Neuronal stem cell (in vitro differentiated cells): ENCODE results near the gene ADAMTSL1.

Source experiments
- DNase-seq: peaks from one replicate; pipeline ENCODE4 v3.0.0-alpha.2; 2013; ENCODE audit warnings: low spot score
- H2AFZ ChIP-seq: one replicate; pipeline ENCODE4 v1.6.1; 2013; ENCODE audit warnings: mild to moderate bottlenecking, low read length, inconsistent platforms
- H2AK5ac ChIP-seq: 2 replicates; pipeline ENCODE4 v1.6.1; 2013; ENCODE audit warnings: low read depth, mild to moderate bottlenecking, inconsistent platforms, low read length, moderate library complexity, mixed read lengths
- H2BK120ac ChIP-seq: 2 replicates; pipeline ENCODE4 v1.6.1; 2013; ENCODE audit warnings: low read depth, mild to moderate bottlenecking, inconsistent platforms, low read length, moderate library complexity, mixed read lengths
- H2BK12ac ChIP-seq: one replicate; pipeline ENCODE4 v1.6.1; 2013; ENCODE audit warnings: low read length, inconsistent platforms
- H2BK15ac ChIP-seq: 2 replicates; pipeline ENCODE4 v1.6.1; 2013; ENCODE audit warnings: mild to moderate bottlenecking, low read length, inconsistent platforms, mixed read lengths
- H2BK5ac ChIP-seq: one replicate; pipeline ENCODE4 v1.6.1; 2013; ENCODE audit warnings: inconsistent platforms, mild to moderate bottlenecking, low read length, moderate library complexity
- H3K14ac ChIP-seq: one replicate; pipeline ENCODE4 v1.6.1; 2013; ENCODE audit warnings: low read length, inconsistent platforms
- H3K18ac ChIP-seq: 2 replicates; pipeline ENCODE4 v1.6.1; 2013; ENCODE audit warnings: low read length, inconsistent platforms
- H3K23ac ChIP-seq: 2 replicates; pipeline ENCODE4 v1.6.1; 2013; ENCODE audit warnings: low read depth, mild to moderate bottlenecking, mixed read lengths, low read length, inconsistent platforms; ENCODE audit not compliant: poor library complexity
- H3K27ac ChIP-seq: replicated peaks from 3 replicates; pipeline ENCODE4 v1.5.1; 2013; ENCODE audit warnings: low read length, inconsistent platforms
- H3K27me3 ChIP-seq, 3 experiments: 2 replicates each; pipeline ENCODE4 v1.6.1; 2013; ENCODE audit warnings: low read length in 3 of 3, mild to moderate bottlenecking in 2 of 3, inconsistent platforms in 1 of 3, low read depth in 1 of 3, mixed read lengths in 1 of 3, moderate library complexity in 1 of 3; ENCODE audit not compliant: control insufficient read depth in 3 of 3, insufficient read depth in 3 of 3
- H3K36me3 ChIP-seq, 2 donors: replicated peaks in 1 of 2; 2 replicates each; pipeline ENCODE4 v1.6.1; 2013; ENCODE audit warnings: low read length in 2 of 2; ENCODE audit not compliant: control insufficient read depth in 2 of 2, insufficient read depth in 2 of 2
- H3K4ac ChIP-seq: 2 replicates; pipeline ENCODE4 v1.6.1; 2013; ENCODE audit warnings: inconsistent platforms, mild to moderate bottlenecking, low read length, moderate library complexity
- H3K4me1 ChIP-seq, 2 donors: 1 replicate in 1 of 2; 2 replicates in 1 of 2; pipeline ENCODE4 v1.6.1; 2013; ENCODE audit warnings: low read length in 2 of 2, low read depth in 1 of 2; ENCODE audit not compliant: control insufficient read depth in 2 of 2, insufficient read depth in 1 of 2
- H3K4me2 ChIP-seq: one replicate; pipeline ENCODE4 v1.6.1; 2013; ENCODE audit warnings: mild to moderate bottlenecking, low read length, inconsistent platforms; ENCODE audit not compliant: insufficient read depth, poor library complexity, severe bottlenecking
- H3K4me3 ChIP-seq, 2 donors: 2 replicates each; pipeline ENCODE4 v1.5.1; 2013; ENCODE audit warnings: low read length in 2 of 2, mild to moderate bottlenecking in 2 of 2, inconsistent platforms in 1 of 2, moderate library complexity in 1 of 2
- H3K79me1 ChIP-seq: one replicate; pipeline ENCODE4 v1.6.1; 2013; ENCODE audit warnings: low read depth, mild to moderate bottlenecking, inconsistent platforms, low read length, moderate library complexity
- H3K9ac ChIP-seq: one replicate; pipeline ENCODE4 v1.6.1; 2013; ENCODE audit warnings: mild to moderate bottlenecking, low read depth, low read length, inconsistent platforms; ENCODE audit not compliant: poor library complexity
- H3K9me3 ChIP-seq, 2 donors: replicated peaks in 1 of 2; 2 replicates each; pipeline versions ENCODE3 to v1.6.1; 2013; ENCODE audit warnings: low read length in 2 of 2, mild to moderate bottlenecking in 2 of 2, inconsistent platforms in 1 of 2, low read depth in 1 of 2, mixed read lengths in 1 of 2, moderate library complexity in 1 of 2; ENCODE audit not compliant: control insufficient read depth in 2 of 2, insufficient read depth in 1 of 2
- H4K8ac ChIP-seq: one replicate; pipeline ENCODE4 v1.6.1; 2013; ENCODE audit warnings: low read depth, mild to moderate bottlenecking, inconsistent platforms, low read length, moderate library complexity
- H4K91ac ChIP-seq: one replicate; pipeline ENCODE4 v1.6.1; 2013; ENCODE audit warnings: low read length, low read depth, mild to moderate bottlenecking, inconsistent platforms; ENCODE audit not compliant: poor library complexity
- WGBS, 2 donors: extraction: QIAGEN DNeasy Blood & Tissue Kit; methylation state at CpG; one replicate each; pipeline ENCODE4 v1.1.7; 2013; ENCODE audit warnings: missing lambda C conversion rate in 2 of 2, mixed read lengths in 1 of 2; ENCODE audit not compliant: insufficient read length in 2 of 2, insufficient replicate concordance in 1 of 2; ENCODE audit errors: extremely low coverage in 2 of 2; 5-methylcytosine and 5-hydroxymethylcytosine counted together

ADAMTSL1 gene

DNA sequence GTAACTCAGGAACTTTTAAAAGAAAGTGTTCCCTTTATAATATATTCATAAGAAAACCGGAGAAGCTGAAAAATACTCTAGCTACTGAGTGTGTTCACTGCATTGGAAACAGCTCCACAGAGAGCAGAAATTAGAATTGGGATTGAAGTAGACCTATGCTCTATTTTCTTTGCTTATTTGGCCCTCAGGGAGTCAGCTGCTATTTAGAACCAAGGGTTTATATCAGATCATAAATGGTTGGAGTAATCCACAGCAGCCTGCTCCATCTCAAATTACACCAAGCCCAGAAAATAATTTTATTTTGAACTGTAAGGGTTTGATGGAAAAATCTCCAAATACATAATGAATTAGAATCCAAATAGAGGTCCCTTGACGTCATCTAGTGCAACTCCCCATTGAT is 202.6 kb downstream of the ADAMTSL1 start:
- H2BK15ac ChIP-seq, result no peak overlapping the region
- H3K27ac ChIP-seq, result no peak overlapping the region
- peaks cover 0 to 2% of the 10 kb centered on the region in 2 donors for H3K4me1 ChIP-seq
- no peak overlapping the region for H2BK5ac ChIP-seq
- no peaks in the 10 kb centered on the region for H3K9me3 ChIP-seq
- no peaks in the 10 kb centered on the region for H3K36me3 ChIP-seq
- no peak overlapping the region for H3K18ac ChIP-seq
- no peak overlapping the region for H3K23ac ChIP-seq
- H3K4me2 ChIP-seq, result no peak overlapping the region
- H3K27me3 ChIP-seq, result no peaks in the 10 kb centered on the region
- H3K4me3 ChIP-seq, result no peak overlapping the region
- H4K8ac ChIP-seq, result no peak overlapping the region
- no CpG with 5 or more reads among the region's 2 CpGs for WGBS, 2 donors
- no peak overlapping the region for H2BK12ac ChIP-seq
- no peak overlapping the region for H3K9ac ChIP-seq
- no peak overlapping the region for H3K14ac ChIP-seq
- H2BK120ac ChIP-seq, result no peak overlapping the region
- no peak for DNase-seq
- no peak overlapping the region for H2AK5ac ChIP-seq
- no peaks in the 10 kb centered on the region for H3K79me1 ChIP-seq
- H4K91ac ChIP-seq, result no peak overlapping the region
- H3K4ac ChIP-seq, result no peak overlapping the region
- H2AFZ ChIP-seq, result no peak overlapping the region

GRCh38 chr9:18678821-18679590 is 205.1 kb downstream of the ADAMTSL1 start:
- no peaks in the 10 kb centered on the region for H3K9me3 ChIP-seq
- H3K4me1 ChIP-seq, result peaks cover 0 to 2% of the 10 kb centered on the region in 2 donors
- no peak overlapping the region for H3K4me2 ChIP-seq
- no peak overlapping the region for H2AK5ac ChIP-seq
- H2BK12ac ChIP-seq, result no peak overlapping the region
- H2BK5ac ChIP-seq, result no peak overlapping the region
- H4K8ac ChIP-seq, result no peak overlapping the region
- no peak overlapping the region for H3K4ac ChIP-seq
- H3K9ac ChIP-seq, result no peak overlapping the region
- H3K27me3 ChIP-seq, result no peaks in the 10 kb centered on the region
- H3K23ac ChIP-seq, result no peak overlapping the region
- no peak overlapping the region for H4K91ac ChIP-seq
- no peak overlapping the region for H3K14ac ChIP-seq
- H3K18ac ChIP-seq, result no peak overlapping the region
- no peak overlapping the region for H3K4me3 ChIP-seq
- H3K36me3 ChIP-seq, result no peaks in the 10 kb centered on the region
- WGBS, 2 donors, result no CpG with 5 or more reads among the region's 1 CpG
- H3K79me1 ChIP-seq, result no peaks in the 10 kb centered on the region
- no peak for DNase-seq
- H3K27ac ChIP-seq, result no peak overlapping the region
- no peak overlapping the region for H2BK120ac ChIP-seq
- no peak overlapping the region for H2AFZ ChIP-seq
- no peak overlapping the region for H2BK15ac ChIP-seq

DNA sequence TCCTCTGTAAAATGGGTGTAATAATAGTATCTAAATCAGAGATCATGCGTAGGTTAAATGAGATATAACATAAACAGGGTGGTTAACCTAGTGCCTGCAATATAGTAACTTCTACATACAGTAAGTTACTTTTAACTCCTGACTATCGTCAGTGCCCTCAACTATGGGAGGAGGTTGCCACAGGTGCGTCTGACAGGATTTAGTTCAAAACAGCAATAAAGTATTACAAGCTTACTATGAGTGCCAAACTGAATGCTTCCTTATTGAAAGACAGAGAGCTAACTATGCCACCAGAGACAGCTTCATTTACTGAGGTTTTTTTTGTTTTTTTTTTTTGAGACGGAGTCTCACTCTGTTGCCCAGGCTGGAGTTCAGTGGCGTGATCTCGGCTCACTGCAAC is 209.0 kb downstream of the ADAMTSL1 start:
- Histone ChIP-seq H3K9ac (no peak overlapping the region), H3K79me1 (no peaks in the 10 kb centered on the region), H3K9me3 (no peaks in the 10 kb centered on the region), H3K4me2 (no peak overlapping the region), H2BK12ac (no peak overlapping the region), H2AFZ (no peak overlapping the region), H3K4ac (no peak overlapping the region), H2BK15ac (no peak overlapping the region), H3K36me3 (no peaks in the 10 kb centered on the region), H4K91ac (no peak overlapping the region), H2BK5ac (no peak overlapping the region), H3K4me3 (no peak overlapping the region), H3K18ac (no peak overlapping the region), H4K8ac (no peak overlapping the region), H2AK5ac (no peak overlapping the region), H3K14ac (no peak overlapping the region), H3K4me1 (peaks cover 0 to 2% of the 10 kb centered on the region in 2 donors), H3K27me3 (no peaks in the 10 kb centered on the region), H3K23ac (no peak overlapping the region), H2BK120ac (no peak overlapping the region), H3K27ac (no peak overlapping the region)
- DNase-seq, result no peak
- no CpG with 5 or more reads among the region's 6 CpGs for WGBS, 2 donors

DNA sequence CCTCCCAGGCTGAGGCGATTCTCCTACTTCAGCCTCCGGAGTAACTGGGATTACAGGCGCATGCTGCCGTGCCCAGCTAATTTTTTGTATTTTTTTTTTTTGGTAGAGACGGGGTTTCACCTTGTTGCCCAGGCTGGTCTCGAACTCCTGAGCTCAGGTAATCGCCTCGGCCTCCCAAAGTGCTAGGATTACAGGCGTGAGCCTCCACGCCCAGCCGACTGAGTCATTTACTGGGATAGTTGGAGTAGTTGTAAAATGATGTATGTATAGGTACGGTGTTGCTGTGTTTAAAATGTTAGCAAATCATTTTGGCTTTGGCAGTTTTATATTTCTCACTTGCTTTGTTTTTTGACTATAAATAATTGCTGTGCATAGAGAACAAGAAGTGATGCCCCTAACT is 209.4 kb downstream of the ADAMTSL1 start:
- Histone ChIP-seq H2BK12ac (no peak overlapping the region), H2BK15ac (no peak overlapping the region), H3K23ac (no peak overlapping the region), H2BK120ac (no peak overlapping the region), H3K4me2 (no peak overlapping the region), H3K27me3 (no peaks in the 10 kb centered on the region), H3K9me3 (no peaks in the 10 kb centered on the region), H3K36me3 (no peaks in the 10 kb centered on the region), H3K18ac (no peak overlapping the region), H2AK5ac (no peak overlapping the region), H3K27ac (no peak overlapping the region), H2AFZ (no peak overlapping the region), H2BK5ac (no peak overlapping the region), H3K79me1 (no peaks in the 10 kb centered on the region), H4K8ac (no peak overlapping the region), H3K4me1 (peaks cover 0 to 2% of the 10 kb centered on the region in 2 donors), H3K4ac (no peak overlapping the region), H3K9ac (no peak overlapping the region), H4K91ac (no peak overlapping the region), H3K4me3 (no peak overlapping the region), H3K14ac (no peak overlapping the region)
- no peak for DNase-seq
- 100% methylated on average over 1 of the region's 12 CpGs; no CpG with 5 or more reads in 1 of the 2 donors for WGBS, 2 donors
